A673 (cell line): ENCODE measurements around the gene ANKRD66. TPM values are rescaled to one million over a fixed set of nuclear protein-coding genes. Genes with fewer than 3 reads are reported as not detected.

Experiments used
- BruUV-seq: library from RNA; stranded (reverse); fragments of 400-500 nt; replicated peaks from 2 replicates; lab custom pipeline; 2021; lab: Mats Ljungman, UMichigan
- CTCF ChIA-PET: fragments of 300-600 bp; sonication (Branson Sonifier 250); formaldehyde crosslinking; loops from one replicate; lab custom pipeline; 2022; ENCODE audit warnings: antibody characterized with exemption; lab: Charles Lee
- POLR2A ChIA-PET: fragments of 300-600 bp; sonication (Branson Sonifier 250); formaldehyde crosslinking; loops from one replicate; lab custom pipeline; 2022; ENCODE audit warnings: antibody characterized with exemption; ENCODE audit not compliant: low non-redundant PET; lab: Charles Lee
- DNase-seq: peaks from one replicate; pipeline ENCODE4 v3.0.0-alpha.2; 2015; ENCODE audit warnings: low spot score
- H3K27ac ChIP-seq: fragments of 200-600 bp; sonication (generic); 2 replicates; pipeline ENCODE4 v1.5.1; 2016; ENCODE audit warnings: mixed run types, low read depth, mild to moderate bottlenecking, mixed read lengths, antibody characterized with exemption, low read length; ENCODE audit not compliant: poor library complexity, severe bottlenecking
- H3K27me3 ChIP-seq: fragments of 200-600 bp; sonication (generic); replicated peaks from 2 replicates; pipeline ENCODE4 v1.6.1; 2017; ENCODE audit warnings: mixed run types, low read depth, mild to moderate bottlenecking, mixed read lengths, antibody characterized with exemption, low read length; ENCODE audit not compliant: insufficient read depth, poor library complexity
- H3K36me3 ChIP-seq: fragments of 200-600 bp; sonication (generic); 2 replicates; pipeline ENCODE4 v1.6.1; 2016; ENCODE audit warnings: mixed run types, mild to moderate bottlenecking, mixed read lengths, antibody characterized with exemption, low read length; ENCODE audit not compliant: insufficient read depth, poor library complexity, severe bottlenecking
- H3K4me1 ChIP-seq: fragments of 200-600 bp; sonication (generic); 2 replicates; pipeline ENCODE4 v1.6.1; 2017; ENCODE audit warnings: mixed run types, mild to moderate bottlenecking, mixed read lengths, antibody characterized with exemption, low read length; ENCODE audit not compliant: insufficient read depth, poor library complexity, severe bottlenecking
- H3K4me3 ChIP-seq: fragments of 200-600 bp; sonication (generic); 2 replicates; pipeline ENCODE4 v1.5.1; 2016; ENCODE audit warnings: low read depth, mixed run types, mild to moderate bottlenecking, mixed read lengths, low read length; ENCODE audit not compliant: poor library complexity, severe bottlenecking
- H3K9me3 ChIP-seq: fragments of 200-600 bp; sonication (generic); 2 replicates; pipeline ENCODE4 v1.6.1; 2016; ENCODE audit warnings: mixed run types, low read depth, mild to moderate bottlenecking, mixed read lengths, antibody characterized with exemption, low read length; ENCODE audit not compliant: poor library complexity, severe bottlenecking
- CTCF ChIP-seq: fragments of 300-800, 200-600 bp; sonication (generic); conservative IDR thresholded peaks from 2 replicates; pipeline ENCODE4 v1.5.1; 2017; ENCODE audit warnings: low read depth, mild to moderate bottlenecking, antibody characterized with exemption, low read length, moderate library complexity, mixed read lengths
- EZH2 ChIP-seq: fragments of 200-600 bp; sonication (generic); IDR thresholded peaks from 2 replicates; pipeline ENCODE4 v1.6.1; 2017; ENCODE audit warnings: borderline replicate concordance, low read depth, mild to moderate bottlenecking, mixed read lengths, antibody characterized with exemption, low read length; ENCODE audit not compliant: poor library complexity, severe bottlenecking
- intact Hi-C: fragments of 100-400 bp; cut with micrococcal nuclease; formaldehyde crosslinking; loops from one replicate; pipeline ENCODE4 v1.10.0; 2022; ENCODE audit not compliant: unreplicated experiment
- total RNA-seq: library from RNA; stranded (reverse); gene quantifications from 2 replicates; pipeline ENCODE4 v1.2.3, GENCODE V29; 2021

ANKRD66 gene
- total RNA-seq, 1 experiment from 2014 or later, result not detected

DNA sequence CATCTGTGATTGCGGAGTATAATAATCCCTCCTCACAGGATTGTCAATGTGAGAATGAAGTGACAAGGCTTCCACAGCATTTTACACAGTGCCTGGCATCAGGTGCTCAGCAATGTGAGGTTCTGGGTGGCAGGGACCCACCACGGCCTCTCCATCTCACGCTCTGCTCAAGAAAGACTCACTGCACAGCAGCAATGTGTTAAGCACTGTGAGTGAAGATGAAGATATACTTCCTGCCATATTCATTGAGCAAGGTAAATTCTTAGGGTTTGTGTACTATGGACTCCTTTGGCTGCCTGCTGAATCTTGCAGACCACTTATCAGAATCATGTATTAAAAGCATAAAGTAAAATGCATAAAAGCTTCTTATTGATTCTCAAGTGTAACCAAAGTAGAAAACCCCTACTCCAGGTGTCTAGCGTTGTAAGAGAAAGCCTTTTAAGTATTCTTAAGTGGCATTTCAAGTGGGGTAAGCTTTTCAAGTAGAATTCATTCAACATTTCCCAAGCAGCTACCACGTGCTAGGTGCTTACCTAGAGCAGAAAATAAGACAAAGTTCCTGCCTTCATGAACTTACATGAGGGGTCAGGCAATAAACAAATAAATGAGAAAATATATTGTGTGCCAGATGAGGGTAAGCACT, 29.5 kb downstream of the ANKRD66 start:
- Histone ChIP-seq H3K36me3 (no peaks in the 10 kb centered on the region), H3K9me3 (no peaks in the 10 kb centered on the region), H3K27me3 (peaks cover 3% of the 10 kb centered on the region), H3K27ac (no peak overlapping the region), H3K4me1 (no peaks in the 10 kb centered on the region), H3K4me3 (no peak overlapping the region)
- no TSS peak for BruUV-seq
- TF ChIP-seq CTCF (no peak), EZH2 (no peak)
- CTCF ChIA-PET, result no interaction called here
- DNase-seq, result no peak
- POLR2A ChIA-PET, result no interaction called here
- intact Hi-C loops, result loop anchor here (5.0 kb wide), 1 partner anchor 684 kb away; no protein-coding TSS in a partner anchor

DNA sequence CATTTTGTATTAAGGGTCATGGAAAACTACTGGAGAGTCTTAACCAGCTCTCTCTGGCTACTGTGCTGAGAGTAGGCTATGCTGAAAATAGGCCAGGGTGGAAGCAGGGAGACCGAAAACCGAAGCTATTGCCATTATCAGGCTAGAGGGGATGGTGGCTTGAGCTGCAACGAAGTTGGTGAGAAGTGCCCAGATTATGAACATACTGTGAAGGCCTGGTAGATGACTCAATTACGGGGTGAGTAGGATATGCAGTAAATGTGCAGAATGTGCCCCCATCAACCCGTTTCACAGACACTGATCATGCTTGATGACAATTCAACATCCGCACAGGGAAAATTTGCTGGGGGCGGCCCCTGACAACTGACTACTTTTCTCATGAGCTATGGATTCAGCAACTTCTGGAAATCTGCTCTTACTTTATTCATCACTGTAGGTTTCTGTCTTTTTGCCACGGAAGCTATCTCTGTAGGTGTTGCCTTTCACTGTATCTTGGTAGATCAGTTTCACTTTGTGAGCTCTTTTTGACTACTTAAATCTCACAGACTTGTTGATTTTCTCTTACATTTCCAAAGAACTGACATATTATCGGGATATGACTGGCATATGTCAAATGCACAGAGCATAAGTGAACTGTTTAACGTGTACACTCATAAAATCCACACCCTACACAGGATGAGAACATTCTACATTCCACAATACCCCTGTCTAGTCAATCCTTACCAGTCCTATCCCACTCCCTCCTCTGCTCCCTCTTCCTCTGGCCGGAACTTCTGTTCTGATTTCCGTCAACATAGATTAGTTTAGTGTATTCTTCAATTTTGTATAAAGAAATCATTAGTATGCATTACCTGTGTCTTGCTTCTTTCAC, 31.0 kb downstream of the ANKRD66 start:
- Histone ChIP-seq H3K36me3 (no peaks in the 10 kb centered on the region), H3K4me1 (no peaks in the 10 kb centered on the region), H3K27ac (no peak overlapping the region), H3K9me3 (no peaks in the 10 kb centered on the region), H3K4me3 (no peak overlapping the region), H3K27me3 (no peaks in the 10 kb centered on the region)
- DNase-seq, result no peak
- TF ChIP-seq CTCF (no peak), EZH2 (no peak)
- BruUV-seq, result no TSS peak
- intact Hi-C loops, result loop anchor here (5.0 kb wide), 1 partner anchor 685 kb away; no protein-coding TSS in a partner anchor
- CTCF ChIA-PET, result no interaction called here
- POLR2A ChIA-PET, result no interaction called here

DNA sequence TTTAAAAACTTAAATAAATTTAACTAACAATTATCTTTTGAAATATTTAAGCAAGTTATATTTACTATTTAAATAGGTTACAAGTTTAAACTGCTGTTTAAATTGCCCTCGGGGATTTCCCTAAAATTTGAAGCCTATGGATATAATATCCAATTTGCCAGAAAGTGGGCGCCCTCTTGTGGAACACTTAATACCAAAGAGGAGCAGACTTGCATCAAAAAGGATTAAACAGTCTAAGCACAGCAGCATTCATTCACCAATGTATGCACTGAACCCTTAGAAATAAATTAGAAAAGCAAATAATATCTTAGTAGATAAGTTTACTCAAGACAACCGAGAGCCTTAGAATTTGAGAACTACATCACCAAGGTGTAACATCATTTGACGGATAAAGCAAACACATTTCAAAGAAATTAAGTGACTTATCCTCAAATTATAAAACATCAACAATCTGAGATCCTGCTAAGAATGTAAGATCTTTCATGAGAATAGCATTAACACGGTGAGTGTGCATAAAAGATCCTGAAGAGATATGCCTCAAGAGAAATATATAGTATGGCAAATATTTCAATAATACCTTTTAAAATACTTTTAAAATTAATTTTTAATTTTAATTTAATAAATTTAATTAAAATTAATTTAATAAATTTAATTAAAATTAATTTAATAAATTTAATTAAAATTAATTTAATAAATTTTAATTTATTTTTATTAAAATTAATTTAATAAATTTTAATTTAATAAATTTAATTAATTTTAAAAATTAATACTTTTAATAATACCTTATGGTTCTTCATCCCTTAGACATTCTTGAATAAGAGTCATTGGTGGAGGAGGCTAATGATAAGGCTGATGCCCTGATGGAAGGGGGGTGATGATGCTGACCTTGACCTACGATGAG, 35.0 kb downstream of the ANKRD66 start:
- no peaks in the 10 kb centered on the region for H3K9me3 ChIP-seq
- H3K4me1 ChIP-seq, result no peaks in the 10 kb centered on the region
- TF ChIP-seq CTCF (peak; percentile 80), EZH2 (no peak)
- intact Hi-C loops, result loop anchor here (5.0 kb wide), 2 partner anchors 79 to 364 kb away; no protein-coding TSS in a partner anchor
- no TSS peak for BruUV-seq
- H3K27ac ChIP-seq, result no peak overlapping the region
- no peaks in the 10 kb centered on the region for H3K27me3 ChIP-seq
- peak; percentile 77 for DNase-seq
- H3K36me3 ChIP-seq, result no peaks in the 10 kb centered on the region
- ChIA-PET CTCF (no interaction called here), POLR2A (no interaction called here)
- H3K4me3 ChIP-seq, result no peak overlapping the region
